ENCODE data around the gene GRIK4.

DNA sequence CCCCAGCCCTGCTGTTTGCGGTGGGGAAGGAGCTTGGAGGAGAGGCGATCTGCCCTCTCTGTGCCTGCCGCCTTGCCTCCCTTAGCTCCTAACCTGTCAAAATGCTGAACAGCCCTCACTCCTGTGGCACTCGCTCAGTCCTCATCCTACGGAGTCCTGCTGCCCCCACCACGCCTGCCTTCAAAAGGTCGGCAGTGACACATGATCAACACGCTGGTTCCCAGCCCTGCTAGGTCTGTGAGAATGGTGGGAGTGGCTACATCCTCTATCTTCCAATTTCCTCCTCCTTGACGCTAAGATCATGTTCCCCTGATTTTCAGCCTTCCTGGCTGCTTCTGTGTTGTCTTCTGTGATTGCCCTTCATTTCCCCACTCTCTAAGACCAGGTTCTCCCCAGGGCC lies 392.1 kb downstream of the GRIK4 start:
- TF ChIP-seq, protein P1, sequence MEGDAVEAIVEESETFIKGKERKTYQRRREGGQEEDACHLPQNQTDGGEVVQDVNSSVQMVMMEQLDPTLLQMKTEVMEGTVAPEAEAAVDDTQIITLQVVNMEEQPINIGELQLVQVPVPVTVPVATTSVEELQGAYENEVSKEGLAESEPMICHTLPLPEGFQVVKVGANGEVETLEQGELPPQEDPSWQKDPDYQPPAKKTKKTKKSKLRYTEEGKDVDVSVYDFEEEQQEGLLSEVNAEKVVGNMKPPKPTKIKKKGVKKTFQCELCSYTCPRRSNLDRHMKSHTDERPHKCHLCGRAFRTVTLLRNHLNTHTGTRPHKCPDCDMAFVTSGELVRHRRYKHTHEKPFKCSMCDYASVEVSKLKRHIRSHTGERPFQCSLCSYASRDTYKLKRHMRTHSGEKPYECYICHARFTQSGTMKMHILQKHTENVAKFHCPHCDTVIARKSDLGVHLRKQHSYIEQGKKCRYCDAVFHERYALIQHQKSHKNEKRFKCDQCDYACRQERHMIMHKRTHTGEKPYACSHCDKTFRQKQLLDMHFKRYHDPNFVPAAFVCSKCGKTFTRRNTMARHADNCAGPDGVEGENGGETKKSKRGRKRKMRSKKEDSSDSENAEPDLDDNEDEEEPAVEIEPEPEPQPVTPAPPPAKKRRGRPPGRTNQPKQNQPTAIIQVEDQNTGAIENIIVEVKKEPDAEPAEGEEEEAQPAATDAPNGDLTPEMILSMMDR (IDR thresholded peaks at IDR 0.05; ENCODE audit: low read depth, low read length, missing input control), result no peak
- no peak for TF ChIP-seq SP1 (IDR thresholded peaks at IDR 0.05)

Measured in liver (tissue), 3 donors.